GM19043 (cell line): ENCODE measurements around the gene DPP8.
"Not testable (repeated sequence)": the region's sequence is repeated elsewhere in the genome, so short reads cannot be mapped to it uniquely, and the experiment has no call there.

ENCODE experiments used
- ATAC-seq: cut with Tn5 transposase; IDR thresholded peaks from one replicate; pipeline ENCODE4 v1.9.1; 2021; ENCODE audit warnings: low read depth; ENCODE audit not compliant: unreplicated experiment

DPP8 gene

GRCh38 chr15:65528461-65529060 is 11.1 kb upstream of the DPP8 start:
- no peak for ATAC-seq

- ATAC-seq = no peak
These were observed 8.1 kb upstream of the DPP8 start for GRCh38 chr15:65525622-65526021.

- no peak for ATAC-seq
These were observed 6.7 kb upstream of the DPP8 start for GRCh38 chr15:65524226-65524625.

GRCh38 chr15:65521350-65521749 is 3.9 kb upstream of the DPP8 start:
- ATAC-seq = no peak

GRCh38 chr15:65518633-65519285 is 1.3 kb upstream of the DPP8 start:
- no peak for ATAC-seq

GRCh38 chr15:65517866-65518207 is 348 bp upstream of the DPP8 start:
- no peak for ATAC-seq

- ATAC-seq = no peak
These were observed 4.6 kb downstream of the DPP8 start for GRCh38 chr15:65512807-65513416.

- ATAC-seq = no peak
These were observed 5.3 kb downstream of the DPP8 start for GRCh38 chr15:65512189-65512588.

GRCh38 chr15:65509321-65509720 is 8.2 kb downstream of the DPP8 start:
- ATAC-seq = no peak

GRCh38 chr15:65494076-65494475 is 23.4 kb downstream of the DPP8 start:
- no peak for ATAC-seq

- no peak for ATAC-seq
These were observed 32.6 kb downstream of the DPP8 start for GRCh38 chr15:65484876-65485275.

GRCh38 chr15:65476903-65477302 is 40.6 kb downstream of the DPP8 start:
- no peak for ATAC-seq

- ATAC-seq = no peak
These were observed 46.6 kb downstream of the DPP8 start for GRCh38 chr15:65470866-65471265.

- no peak for ATAC-seq
These were observed 49.1 kb downstream of the DPP8 start for GRCh38 chr15:65468229-65468909.

GRCh38 chr15:65466901-65467300 is 50.6 kb downstream of the DPP8 start:
- ATAC-seq = no peak

- not testable (repeated sequence) for ATAC-seq
These were observed 54.4 kb downstream of the DPP8 start for GRCh38 chr15:65463096-65463495.

GRCh38 chr15:65460741-65461347 is 56.6 kb downstream of the DPP8 start:
- ATAC-seq = no peak

- ATAC-seq = not testable (repeated sequence)
These were observed 62.2 kb downstream of the DPP8 start for GRCh38 chr15:65455256-65455655.

GRCh38 chr15:65451989-65452388 is 65.5 kb downstream of the DPP8 start:
- ATAC-seq = no peak

GRCh38 chr15:65450556-65450955 is 66.9 kb downstream of the DPP8 start:
- ATAC-seq = no peak

GRCh38 chr15:65447145-65447544 is 70.3 kb downstream of the DPP8 start:
- ATAC-seq = no peak
